GM18520 (cell line): Measurements from ENCODE around the gene ASIC4.

Source experiments
- ATAC-seq: cut with Tn5 transposase; IDR thresholded peaks from one replicate; pipeline ENCODE4 v1.9.1; 2021; ENCODE audit not compliant: unreplicated experiment

The ASIC4 gene

DNA sequence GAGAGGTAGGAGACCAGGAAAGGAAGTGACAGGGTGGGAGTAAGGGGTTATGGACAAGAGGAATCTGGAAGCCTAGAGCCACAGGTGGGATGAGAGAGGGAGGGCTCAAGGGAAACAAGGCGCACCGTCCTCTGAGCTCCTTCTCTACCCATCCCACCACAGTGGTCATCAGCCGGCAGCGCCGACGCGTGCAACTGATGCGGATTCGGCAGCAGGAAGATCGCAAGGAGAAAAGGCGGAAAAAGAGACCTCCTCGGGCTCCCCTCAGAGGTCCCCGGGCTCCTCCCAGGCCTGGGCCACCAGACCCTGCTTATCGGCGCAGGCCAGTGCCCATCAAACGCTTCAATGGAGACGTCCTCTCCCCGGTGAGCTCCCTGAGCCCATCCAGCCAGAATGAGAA is 34.7 kb downstream of the ASIC4 start:
- ATAC-seq: no peak

DNA sequence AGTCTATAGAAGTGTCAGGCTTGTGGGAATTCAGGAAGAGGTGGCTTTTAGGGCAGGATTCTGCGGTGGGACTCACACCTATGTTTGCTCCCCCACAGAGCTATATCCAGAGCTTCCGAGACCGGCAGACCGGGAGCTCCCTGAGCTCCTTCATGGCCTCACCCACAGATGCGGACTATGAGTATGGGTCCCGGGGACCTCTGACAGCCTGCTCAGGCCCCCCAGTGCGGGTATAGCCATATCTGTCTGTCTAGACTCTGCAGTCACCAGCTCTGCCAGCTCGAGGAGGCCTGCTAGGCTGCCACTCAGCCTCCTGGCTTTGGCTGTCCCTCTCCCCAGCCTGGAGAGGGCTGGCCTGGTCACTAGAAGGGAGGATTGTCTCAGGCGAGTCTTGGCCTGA is 35.3 kb downstream of the ASIC4 start:
- no peak for ATAC-seq

DNA sequence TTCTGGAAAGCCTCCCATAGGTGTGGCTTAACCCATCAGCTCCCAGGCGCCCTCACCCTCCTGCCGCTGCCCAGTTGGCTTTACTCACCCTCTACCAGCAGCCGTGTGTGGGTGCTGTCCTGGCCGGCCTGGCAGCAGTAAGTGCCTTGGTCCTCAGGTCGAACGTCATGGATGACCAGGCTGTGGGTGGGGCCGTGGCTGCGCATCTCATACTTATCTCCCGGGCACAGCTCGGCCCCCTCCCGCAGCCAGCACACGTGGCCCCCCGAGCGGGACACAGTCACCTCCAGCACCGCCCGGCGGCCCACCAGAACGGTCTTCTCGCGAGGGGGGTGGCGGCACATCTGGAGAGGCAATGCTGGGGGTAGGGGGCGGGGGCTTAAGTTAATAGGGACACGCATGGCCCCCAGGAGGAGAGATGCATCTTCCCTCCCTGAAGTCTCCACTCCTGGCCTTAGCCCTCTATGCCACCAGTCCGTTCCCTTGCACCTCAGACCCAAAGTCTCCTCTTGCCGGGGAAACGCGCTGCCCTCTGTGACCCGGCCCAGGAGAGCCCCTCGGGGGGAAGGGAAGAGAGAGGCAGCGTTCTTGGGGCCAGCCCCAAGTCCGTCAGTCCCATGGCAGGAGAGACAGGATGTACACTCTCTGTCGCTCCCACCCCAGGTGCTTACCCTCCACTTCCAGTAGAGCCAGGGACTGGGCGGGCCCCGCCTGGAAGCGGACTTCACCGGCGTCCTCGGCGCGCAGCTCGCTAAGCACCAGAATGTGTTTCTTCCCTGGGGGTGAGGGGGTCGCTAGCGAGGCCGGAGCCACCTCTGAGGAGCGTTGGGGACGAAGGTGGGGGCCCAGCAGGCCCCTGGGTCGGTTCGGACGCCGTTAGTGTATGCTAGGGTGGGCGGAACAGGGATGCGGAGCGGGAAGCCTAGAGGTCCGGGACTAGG is 37.4 kb downstream of the ASIC4 start:
- ATAC-seq: no peak

DNA sequence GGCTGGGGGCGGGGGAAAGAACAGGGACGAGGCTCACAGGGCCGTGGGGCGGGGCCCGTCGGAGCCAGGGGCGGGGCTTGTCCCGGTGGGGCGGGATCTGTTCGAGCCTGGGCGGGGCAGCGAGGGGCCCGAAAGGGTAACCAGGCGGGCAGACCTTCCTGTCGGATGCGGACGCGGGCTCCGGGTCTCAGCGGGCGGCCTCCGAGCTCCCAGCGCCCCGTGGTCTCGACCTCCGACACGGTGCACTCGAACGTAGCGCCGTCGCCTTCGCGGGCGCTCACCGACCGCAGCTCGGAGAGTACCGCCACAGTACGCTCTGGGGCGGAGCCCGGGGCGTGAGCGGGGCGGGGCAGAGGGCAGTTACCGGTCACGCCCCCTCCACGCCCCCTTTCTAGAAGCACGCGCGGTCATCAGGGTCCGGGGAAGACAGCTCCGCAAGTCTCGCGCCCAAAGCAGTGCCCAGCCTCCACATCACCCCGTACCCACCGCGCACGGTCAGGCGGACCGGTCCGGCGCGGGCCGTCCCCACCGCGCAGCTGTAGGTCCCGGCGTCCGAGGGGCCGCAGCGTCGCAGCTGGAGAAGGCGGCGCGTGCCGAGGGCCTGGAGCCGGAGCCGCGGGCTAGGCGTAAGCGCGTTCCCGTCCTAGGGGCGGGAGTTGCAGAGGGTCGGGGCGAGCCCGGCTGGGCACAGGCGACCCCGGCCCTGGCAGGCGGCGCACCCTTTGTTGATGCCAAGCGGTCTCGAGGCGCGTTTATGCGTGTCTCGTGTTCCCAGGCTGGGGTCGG is 38.3 kb downstream of the ASIC4 start:
- peak; percentile 73 for ATAC-seq

GRCh38 chr2:219553168-219553417 is 38.8 kb downstream of the ASIC4 start:
- no peak for ATAC-seq

DNA sequence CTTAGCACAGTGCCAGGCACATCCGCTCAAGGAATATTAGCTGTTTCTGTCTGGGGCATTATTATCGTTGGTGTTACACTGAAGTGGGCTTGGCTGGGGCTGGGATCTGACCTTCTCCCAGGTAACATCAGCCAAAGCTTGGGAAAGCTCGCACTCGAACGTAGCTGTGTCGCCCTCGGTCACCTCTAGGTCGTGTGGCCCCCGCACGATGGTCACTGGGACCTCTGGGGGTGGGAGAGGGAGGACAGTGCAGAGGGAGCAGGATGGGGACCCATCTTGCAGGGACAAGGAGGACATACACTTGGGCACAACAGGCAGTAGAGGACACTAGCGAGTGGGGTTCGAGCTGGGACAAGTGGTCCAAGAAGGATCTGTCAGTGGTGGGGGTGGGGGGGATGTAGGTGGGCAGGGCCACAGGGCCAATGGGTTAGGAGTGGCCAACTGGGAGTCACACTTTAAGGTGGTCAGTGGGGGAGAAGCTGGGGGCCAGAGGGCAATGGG is 39.2 kb downstream of the ASIC4 start:
- ATAC-seq: no peak

DNA sequence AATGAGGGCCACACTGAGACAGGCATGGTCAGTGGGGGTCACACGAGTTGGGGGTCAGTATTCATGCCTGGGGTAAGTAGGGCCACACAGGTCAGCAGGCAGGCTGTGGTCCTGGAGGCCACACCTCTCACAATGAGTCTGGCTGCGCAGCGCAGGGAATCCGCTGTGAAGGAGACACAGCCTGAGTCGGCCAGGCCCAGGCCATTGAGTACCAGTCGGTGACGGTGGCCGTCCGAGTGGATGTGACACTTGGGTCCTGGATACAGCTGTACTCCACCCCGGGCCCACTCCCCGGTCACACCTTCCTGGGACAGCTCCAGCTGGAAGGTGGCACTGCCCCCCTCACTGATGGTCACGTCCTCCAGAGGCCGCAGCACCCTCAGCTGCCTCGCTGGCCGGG is 40.1 kb downstream of the ASIC4 start:
- ATAC-seq: no peak

DNA sequence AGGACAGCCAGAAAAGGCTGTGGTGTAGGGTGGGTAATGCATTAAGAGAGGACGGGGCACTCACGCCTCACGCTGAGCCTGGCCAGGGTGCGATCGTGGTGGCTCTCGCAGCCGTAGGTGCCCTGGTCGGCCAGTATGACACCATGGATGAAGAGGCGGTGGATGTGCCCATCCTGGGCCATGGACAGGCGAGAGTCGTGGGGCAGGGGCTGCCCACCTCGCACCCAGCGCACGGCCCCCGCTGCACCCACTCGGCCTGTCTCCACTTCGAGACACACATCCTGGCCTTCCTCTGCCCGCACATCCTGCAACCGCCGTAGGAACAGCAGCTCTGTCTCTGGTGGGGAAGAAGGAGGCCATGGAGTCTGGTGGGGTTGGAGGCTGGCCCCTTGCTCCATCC is 41.7 kb downstream of the ASIC4 start:
- no peak for ATAC-seq

DNA sequence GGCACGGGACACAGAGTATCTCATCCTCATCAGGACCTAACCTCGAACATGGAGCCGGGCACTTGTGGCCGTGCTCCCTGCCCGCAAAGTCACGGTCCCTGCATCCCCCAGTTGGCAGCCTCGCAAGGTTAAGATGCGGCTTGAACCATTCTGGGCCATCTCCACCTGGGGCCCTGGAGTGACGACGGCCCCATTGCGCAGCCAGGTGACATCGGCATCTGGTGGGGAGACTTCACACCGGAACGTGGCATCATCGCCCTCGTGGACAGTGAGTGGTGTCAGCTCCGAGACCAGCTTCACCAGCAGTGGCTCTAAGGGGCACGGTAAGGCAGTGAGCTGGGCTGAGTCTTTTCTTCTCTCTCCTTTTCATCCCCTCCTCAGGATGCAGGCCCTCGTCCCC is 42.1 kb downstream of the ASIC4 start:
- ATAC-seq: no peak

DNA sequence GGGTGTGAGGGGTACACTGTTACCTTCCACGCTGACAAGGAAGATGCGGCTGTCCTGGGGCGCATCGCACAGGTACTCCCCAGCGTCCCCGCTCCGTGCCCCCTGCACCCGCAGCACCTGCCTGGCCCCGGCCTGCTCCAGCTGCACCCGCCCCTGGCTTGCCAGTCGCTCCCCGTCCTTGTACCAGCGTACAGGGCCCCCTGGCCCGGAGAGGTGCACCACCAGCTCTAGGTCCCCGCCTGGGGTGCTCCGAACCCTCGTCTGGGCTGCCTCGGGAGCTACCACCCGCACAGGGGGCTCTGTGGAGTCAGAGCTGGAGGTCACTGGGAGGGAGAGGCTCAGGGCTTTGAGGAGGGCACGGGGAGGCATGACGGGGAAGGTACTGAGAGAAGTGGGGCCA is 43.0 kb downstream of the ASIC4 start:
- ATAC-seq: no peak

DNA sequence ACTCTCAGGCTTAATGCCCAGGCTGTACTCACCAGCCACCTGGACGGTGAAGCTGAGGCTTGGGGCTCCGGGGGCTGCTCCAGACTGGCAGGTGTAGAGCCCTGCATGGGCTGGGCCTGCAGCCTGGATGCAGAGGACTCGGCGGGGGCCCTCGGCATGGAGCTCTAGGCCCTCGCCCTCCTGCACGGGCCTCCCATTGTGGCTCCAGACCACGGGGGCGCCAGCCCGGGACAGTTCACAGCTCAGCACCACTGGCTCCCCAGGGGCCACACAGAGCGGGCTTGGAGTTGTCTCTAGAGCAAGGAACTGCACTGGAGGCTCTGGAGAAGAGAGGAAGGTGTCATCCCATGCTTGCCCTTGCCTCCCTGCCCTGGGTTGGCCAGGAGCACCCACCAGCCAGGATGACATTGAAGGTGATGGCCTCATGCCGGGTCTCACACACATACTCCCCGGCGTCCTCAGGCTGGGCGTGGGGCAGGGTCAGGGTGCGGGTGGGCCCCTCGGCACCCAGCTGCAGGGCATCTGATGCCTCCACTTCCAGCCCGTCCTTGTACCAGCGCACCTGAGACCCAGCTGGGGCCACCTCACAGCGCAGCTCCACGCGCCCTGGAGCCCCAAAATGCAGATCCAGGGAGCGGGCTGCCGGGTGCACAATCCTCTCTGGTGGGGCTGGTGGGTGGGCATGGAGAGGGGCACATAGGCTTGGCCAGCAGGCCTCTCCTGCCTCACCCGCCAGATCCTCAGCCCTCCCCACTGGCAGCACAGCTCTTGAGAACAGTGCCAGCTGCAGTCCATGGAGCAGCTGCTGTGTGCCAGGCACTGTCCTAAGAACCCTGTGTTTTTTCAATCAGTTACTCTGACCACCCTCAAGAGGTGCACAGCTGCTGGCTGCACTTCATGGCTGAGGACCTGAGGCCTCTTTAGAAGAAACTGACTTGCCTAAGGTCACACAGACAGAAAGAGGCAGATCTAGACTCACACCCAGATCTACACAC is 43.8 kb downstream of the ASIC4 start:
- ATAC-seq: no peak

DNA sequence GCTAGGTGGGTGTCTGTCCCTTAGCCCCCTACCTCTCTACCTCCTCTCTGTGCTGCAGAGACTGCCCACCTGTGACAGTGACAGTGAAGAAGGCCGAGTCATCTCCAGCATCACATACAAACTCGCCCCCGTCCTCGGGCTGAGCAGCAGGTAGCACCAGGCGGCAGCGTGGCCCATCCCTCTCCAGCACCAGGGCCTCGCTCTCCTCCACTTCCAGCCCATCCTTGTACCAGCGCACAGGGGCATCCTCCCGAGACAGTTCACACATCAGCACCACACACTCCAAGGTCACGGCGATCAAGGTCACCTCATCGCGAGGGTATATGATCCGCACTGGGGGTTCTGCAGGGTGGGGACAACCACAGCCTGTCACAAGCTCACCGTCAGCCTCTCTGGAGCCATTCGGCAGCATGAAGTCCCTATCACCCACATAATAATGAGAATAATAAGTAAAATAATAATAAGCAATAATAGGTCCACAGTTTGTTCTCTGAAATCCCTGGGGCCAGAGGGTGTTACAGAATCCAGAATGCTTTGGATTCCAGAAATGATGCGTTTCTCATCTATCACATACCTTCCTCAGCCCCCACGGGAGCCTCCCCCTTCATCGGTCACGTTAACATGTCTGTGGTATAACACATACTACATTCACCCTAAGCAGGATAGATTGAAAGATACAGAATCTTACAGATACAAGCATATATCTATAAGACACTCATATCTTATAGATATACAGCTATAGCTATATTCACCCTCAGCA is 45.1 kb downstream of the ASIC4 start:
- no peak for ATAC-seq

- ATAC-seq: no peak
These were observed 46.0 kb downstream of the ASIC4 start for GRCh38 chr2:219560037-219560892.

GRCh38 chr2:219560893-219561178 is 46.6 kb downstream of the ASIC4 start:
- ATAC-seq: no peak

DNA sequence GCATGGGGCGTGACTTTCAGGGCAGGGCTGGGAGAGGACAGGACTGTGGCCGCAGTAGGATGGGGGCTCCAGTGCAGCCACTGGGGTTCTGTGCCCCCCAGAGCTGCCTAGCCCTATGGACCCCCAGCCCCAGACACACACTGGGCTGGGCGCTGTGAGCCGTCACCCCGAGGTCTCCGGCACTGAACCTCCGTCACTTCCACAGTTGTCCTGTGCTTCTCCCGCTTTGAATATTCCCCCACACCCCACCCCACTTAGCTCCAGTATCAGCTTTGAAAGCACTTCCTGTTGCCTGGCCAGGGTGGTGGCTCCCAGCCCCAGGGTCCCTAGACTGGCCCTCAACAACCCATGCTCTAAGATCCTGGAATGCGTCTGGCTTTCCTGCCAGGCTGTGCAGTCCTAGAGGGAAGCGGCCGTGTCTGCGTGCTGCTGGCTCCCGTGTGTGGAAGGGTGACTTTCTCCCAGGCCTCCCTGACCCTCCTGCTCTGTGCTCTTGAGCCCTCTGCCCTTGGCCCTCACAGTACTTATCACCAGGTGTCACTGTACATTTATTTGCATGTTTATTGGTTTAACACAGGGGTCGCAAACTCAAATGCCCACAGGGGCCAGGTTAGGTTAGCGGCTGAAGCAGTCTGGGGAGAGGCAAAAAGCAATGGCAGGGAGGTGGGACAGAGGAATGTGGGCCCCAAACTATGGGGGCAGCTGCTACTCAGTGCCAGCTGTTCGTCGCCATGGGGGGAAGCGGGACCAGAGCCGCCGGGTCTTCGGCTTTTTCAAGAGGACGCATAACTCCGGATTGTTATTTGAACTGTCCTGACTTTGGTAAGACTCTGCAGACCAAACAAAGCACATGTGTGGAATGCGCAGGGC is 47.1 kb downstream of the ASIC4 start:
- ATAC-seq: no peak

DNA sequence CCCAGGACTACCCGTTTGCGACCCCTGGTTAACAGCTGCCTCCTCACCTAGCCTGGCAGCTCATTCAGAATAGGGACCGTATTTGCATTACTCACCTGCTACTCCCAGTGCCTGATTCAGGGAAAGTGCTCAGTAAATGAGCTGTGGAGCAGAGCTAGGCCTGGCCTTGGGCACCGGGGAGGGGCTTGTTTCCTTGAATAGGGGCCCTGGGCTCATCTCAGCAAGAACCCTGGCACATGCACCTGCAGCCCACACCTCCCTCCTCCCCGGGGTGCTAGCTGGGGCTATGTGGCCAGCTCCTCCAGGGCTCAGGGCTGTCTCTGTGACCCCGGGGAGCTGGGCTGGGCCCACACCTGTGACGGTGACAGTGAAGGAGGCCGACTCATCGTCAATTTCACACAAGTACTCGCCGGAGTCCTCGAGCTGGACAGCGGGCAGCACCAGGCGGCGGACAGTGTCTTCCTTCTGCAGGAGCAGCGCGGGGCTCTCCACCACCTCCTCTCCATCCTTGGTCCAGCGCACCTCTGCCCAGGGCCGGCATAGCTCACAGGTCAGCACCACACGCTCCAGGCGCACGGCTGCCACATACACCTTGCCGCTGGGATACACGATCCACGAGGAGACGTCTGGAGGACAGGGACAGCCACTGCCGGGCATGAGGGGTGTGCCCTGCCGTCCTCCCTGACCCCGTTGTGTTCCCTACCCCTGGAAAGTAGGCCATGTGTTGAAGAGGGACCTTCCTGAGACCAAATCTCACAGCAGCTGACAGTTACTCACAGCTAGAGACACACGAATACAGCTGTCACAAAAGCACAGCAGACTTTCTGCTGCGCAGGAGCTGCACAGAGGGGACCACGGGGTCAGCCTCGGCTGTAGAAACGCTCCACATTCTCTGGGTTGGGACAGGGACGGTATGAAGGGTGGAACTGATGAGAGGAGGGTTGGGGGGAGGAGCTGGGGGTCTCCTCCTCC is 48.1 kb downstream of the ASIC4 start:
- ATAC-seq: no peak

- ATAC-seq: no peak
These were observed 49.1 kb downstream of the ASIC4 start for GRCh38 chr2:219563271-219563928.
